Measurements from ENCODE around the gene OSBP. TPM values are rescaled to one million over a fixed set of nuclear protein-coding genes. Genes with fewer than 3 reads are reported as not detected.

Gene OSBP
- total RNA-seq, 1 experiment from 2014 or later: 36.3 TPM

DNA sequence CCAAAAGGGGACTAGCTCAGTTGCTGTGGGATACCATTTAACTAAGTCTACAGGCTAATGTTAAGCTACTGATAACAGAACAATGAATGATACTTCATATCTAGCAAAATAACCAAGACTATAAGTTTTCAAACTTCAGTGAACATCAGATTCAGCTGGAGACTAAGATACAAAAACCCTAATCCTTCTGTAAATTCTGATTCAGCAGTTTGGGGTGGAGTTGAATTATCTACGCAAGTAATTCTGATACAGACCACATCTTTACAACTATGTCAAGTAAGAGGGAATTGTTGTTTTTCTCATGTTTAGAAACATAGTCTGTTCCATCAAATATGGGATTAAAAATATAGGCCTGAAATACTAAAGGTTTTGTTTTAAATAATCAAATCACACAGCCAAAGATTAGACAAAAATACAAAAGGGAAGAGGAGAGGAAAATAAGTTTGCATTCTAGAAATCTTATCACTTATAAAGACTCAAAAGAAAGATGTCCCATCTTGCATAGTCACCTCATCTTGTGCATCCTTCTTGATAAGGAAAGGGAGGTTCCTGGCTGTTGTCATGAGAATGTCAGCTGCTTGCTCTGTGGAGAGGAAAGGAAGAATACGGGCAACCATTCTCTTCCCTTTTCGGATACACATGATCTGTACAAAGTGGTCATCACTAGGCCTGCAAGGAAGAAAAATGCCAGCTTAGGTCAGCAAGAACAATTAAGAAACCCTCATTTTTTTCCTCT, 31.8 kb upstream of the OSBP start:
- POLR2A ChIA-PET (ENCODE audit: unreplicated experiment): no interaction called here
- TF ChIP-seq EZH2 (IDR thresholded peaks at IDR 0.05; ENCODE audit: low read length, unreplicated experiment) (no peak), EZH2phosphoT487 (IDR thresholded peaks at IDR 0.05; ENCODE audit: borderline replicate concordance, low read length) (no peak)
- TF ChIP-seq, protein P1, sequence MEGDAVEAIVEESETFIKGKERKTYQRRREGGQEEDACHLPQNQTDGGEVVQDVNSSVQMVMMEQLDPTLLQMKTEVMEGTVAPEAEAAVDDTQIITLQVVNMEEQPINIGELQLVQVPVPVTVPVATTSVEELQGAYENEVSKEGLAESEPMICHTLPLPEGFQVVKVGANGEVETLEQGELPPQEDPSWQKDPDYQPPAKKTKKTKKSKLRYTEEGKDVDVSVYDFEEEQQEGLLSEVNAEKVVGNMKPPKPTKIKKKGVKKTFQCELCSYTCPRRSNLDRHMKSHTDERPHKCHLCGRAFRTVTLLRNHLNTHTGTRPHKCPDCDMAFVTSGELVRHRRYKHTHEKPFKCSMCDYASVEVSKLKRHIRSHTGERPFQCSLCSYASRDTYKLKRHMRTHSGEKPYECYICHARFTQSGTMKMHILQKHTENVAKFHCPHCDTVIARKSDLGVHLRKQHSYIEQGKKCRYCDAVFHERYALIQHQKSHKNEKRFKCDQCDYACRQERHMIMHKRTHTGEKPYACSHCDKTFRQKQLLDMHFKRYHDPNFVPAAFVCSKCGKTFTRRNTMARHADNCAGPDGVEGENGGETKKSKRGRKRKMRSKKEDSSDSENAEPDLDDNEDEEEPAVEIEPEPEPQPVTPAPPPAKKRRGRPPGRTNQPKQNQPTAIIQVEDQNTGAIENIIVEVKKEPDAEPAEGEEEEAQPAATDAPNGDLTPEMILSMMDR (conservative IDR thresholded peaks at IDR 0.05; ENCODE audit: low read depth, low read length): no peak
- Histone ChIP-seq H3K9me2 (replicated peaks; ENCODE audit: low read length) (no peaks in the 10 kb centered on the region), H3K4me3 (ENCODE audit: low read length) (no peak overlapping the region), H3K9ac (ENCODE audit: low read length) (no peak overlapping the region), H3K27ac (ENCODE audit: low read length) (no peak overlapping the region), H3K27me3 (ENCODE audit: low read length) (no peaks in the 10 kb centered on the region), H3K4me1 (ENCODE audit: insufficient read depth, low read length) (no peaks in the 10 kb centered on the region), H3K4me2 (ENCODE audit: low read length) (no peak overlapping the region), H2AFZ (ENCODE audit: low read length) (no peak overlapping the region), H3K36me3 (ENCODE audit: low read depth, low read length) (peaks cover 85% of the 10 kb centered on the region), H3K79me2 (ENCODE audit: low read length) (no peaks in the 10 kb centered on the region), H4K20me1 (ENCODE audit: low read length) (no peaks in the 10 kb centered on the region), H3K9me3 (ENCODE audit: low read length) (no peaks in the 10 kb centered on the region), H3F3A (ENCODE audit: low read length, unreplicated experiment) (no peaks in the 10 kb centered on the region)
- BruUV-seq (replicated peaks): no TSS peak
- no peak for ATAC-seq
- CTCF ChIA-PET: no interaction called here
- DNase-seq: no peak
- intact Hi-C loops (cut with micrococcal nuclease): no loop called here

- ATAC-seq (no peak), DNase-seq (no peak)
- Histone ChIP-seq H3K4me3 (ENCODE audit: low read length) (no peak overlapping the region), H3K27ac (ENCODE audit: low read length) (no peak overlapping the region), H3K4me2 (ENCODE audit: low read length) (no peak overlapping the region), H3F3A (ENCODE audit: low read length, unreplicated experiment) (no peaks in the 10 kb centered on the region), H3K9me3 (ENCODE audit: low read length) (no peaks in the 10 kb centered on the region), H3K9ac (ENCODE audit: low read length) (no peak overlapping the region), H3K27me3 (ENCODE audit: low read length) (no peaks in the 10 kb centered on the region), H4K20me1 (ENCODE audit: low read length) (no peaks in the 10 kb centered on the region), H3K36me3 (ENCODE audit: low read depth, low read length) (peaks cover 79% of the 10 kb centered on the region), H3K4me1 (ENCODE audit: insufficient read depth, low read length) (peaks cover 12% of the 10 kb centered on the region), H2AFZ (ENCODE audit: low read length) (no peak overlapping the region), H3K9me2 (replicated peaks; ENCODE audit: low read length) (no peaks in the 10 kb centered on the region), H3K79me2 (ENCODE audit: low read length) (no peaks in the 10 kb centered on the region)
- CTCF ChIA-PET: no interaction called here
- no TSS peak for BruUV-seq (replicated peaks)
- intact Hi-C loops (cut with micrococcal nuclease): no loop called here
- TF ChIP-seq EZH2phosphoT487 (IDR thresholded peaks at IDR 0.05; ENCODE audit: borderline replicate concordance, low read length): no peak
- POLR2A ChIA-PET (ENCODE audit: unreplicated experiment): interaction anchor here (0.6 kb wide), 1 partner anchor 40 kb away, joined by 3 read pairs; no protein-coding TSS in a partner anchor
Observed at GRCh38 chr11:59644528-59644927, 29.0 kb upstream of the OSBP start.

DNA sequence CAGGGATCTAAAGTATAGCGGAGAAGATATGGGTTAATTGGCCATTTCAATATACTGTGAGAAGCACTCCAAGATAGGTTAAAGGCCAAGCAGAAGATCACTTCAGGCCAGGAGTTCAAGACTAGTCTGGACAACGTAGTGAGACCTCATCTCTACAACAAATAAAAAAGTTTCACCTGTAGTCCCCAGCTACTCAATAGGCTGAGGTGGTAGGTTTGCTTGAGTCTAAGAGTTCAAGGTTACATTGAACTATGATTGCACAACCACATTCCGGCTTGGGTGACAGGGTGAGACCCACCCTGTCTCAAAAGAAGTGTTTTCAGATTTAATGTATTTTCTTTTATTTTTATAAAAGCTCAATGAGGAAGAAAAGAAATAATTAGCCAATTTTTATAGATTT, 27.8 kb upstream of the OSBP start:
- Histone ChIP-seq H3K4me1 (ENCODE audit: insufficient read depth, low read length) (peaks cover 12% of the 10 kb centered on the region), H2AFZ (ENCODE audit: low read length) (no peak overlapping the region), H3K4me2 (ENCODE audit: low read length) (no peak overlapping the region), H3F3A (ENCODE audit: low read length, unreplicated experiment) (no peaks in the 10 kb centered on the region), H3K27ac (ENCODE audit: low read length) (no peak overlapping the region), H3K4me3 (ENCODE audit: low read length) (no peak overlapping the region), H3K9me3 (ENCODE audit: low read length) (no peaks in the 10 kb centered on the region), H3K9me2 (replicated peaks; ENCODE audit: low read length) (no peaks in the 10 kb centered on the region), H4K20me1 (ENCODE audit: low read length) (no peaks in the 10 kb centered on the region), H3K27me3 (ENCODE audit: low read length) (no peaks in the 10 kb centered on the region), H3K36me3 (ENCODE audit: low read depth, low read length) (peaks cover 79% of the 10 kb centered on the region), H3K9ac (ENCODE audit: low read length) (no peak overlapping the region), H3K79me2 (ENCODE audit: low read length) (no peaks in the 10 kb centered on the region)
- TF ChIP-seq, protein P1 (conservative IDR thresholded peaks at IDR 0.05; ENCODE audit: low read depth, low read length): no peak
- TF ChIP-seq EZH2 (IDR thresholded peaks at IDR 0.05; ENCODE audit: low read length, unreplicated experiment) (no peak), EZH2phosphoT487 (IDR thresholded peaks at IDR 0.05; ENCODE audit: borderline replicate concordance, low read length) (no peak)
- ChIA-PET CTCF (no interaction called here), POLR2A (ENCODE audit: unreplicated experiment) (no interaction called here)
- ATAC-seq: no peak
- intact Hi-C loops (cut with micrococcal nuclease): loop anchor here (2.0 kb wide), 1 partner anchor 13 kb away; no protein-coding TSS in a partner anchor
- BruUV-seq (replicated peaks): no TSS peak
- DNase-seq: no peak
